Measurements from ENCODE around the gene SLC37A3.
A peak's percentile ranks its signal among the peaks of the same experiment; 100 is the strongest.

Gene SLC37A3

DNA sequence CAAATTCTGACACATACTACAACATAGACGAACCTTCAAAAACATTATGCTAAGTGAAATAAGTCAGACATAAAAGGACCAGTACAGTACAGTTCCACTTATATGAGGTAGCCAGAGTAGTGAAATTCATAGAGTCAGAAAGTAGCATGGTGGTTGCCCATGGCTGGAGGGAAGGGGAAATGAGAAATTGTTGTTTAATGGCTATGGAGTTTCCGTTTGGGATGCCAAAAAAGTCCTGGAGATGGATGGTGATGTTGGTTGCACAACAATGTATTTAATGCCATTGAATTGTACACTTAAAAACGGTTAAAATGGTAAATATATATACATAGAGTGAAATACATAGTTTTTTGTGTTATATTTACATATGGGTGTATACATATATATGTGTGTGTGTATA is 2.1 kb upstream of the SLC37A3 start:
- DNase-seq: no peak

DNA sequence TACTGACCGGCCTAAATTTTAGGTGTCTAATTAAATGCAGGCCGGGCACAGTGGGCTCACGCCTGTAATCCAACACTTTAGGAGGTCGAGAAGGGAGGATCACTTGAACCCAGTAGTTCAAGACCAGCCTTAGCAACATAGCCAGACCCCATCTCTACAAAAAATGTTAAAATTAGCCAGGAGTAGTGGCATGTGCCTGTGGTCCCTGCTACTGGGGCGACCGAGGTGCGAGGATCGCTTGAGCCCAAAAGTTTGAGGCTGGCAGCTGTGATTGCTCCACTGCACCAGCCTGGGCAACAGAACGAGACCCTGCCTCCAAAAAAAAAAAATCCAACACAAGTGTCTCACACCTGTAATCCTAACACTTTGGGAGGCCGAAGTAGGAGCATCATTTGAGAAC is 491 bp upstream of the SLC37A3 start:
- DNase-seq: no peak

DNA sequence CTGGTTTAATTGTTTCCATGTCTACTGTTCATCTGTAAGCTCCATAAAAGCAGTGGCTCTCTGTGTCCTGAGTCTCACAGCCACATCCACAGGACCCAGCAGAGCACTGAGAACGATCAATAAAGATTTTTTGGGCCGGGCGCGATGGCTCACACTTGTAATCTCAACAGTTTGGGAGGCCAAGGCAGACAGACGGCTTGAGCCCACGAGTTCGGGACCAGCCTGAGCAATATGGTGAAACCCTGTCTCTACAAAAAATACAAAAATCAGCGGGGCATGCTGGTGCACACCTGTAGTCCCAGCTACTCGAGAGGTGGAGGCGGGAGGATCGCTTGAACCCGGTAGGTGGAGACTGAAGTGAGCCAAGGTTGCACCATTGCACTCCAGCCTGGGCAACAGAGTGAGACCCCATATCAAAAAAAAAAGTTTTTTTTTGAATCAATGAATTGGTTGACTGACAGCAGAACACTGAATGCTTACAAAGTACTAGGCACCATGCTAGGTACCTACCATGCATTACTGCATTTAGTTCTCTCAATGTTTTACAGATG is 4.5 kb downstream of the SLC37A3 start:
- DNase-seq: no peak

DNA sequence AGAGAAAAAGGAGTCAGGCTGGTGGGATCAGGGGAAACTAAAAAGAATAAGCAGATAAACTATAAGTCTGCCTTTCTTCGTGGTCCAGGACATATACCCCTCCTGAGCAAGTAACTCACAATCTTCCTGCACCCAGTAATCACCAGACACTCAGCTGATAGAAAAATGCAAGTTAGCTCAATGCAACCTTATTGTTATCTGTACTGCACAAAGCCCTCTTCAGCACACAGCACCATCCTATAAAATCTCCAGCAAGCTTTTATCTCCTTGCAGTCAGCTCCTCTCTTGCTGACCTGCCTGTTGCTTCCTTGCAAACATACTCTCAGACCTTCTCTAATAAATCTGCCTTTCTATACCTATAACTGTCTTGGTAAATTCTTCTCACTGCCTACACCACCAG is 6.7 kb downstream of the SLC37A3 start:
- no peak for DNase-seq

DNA sequence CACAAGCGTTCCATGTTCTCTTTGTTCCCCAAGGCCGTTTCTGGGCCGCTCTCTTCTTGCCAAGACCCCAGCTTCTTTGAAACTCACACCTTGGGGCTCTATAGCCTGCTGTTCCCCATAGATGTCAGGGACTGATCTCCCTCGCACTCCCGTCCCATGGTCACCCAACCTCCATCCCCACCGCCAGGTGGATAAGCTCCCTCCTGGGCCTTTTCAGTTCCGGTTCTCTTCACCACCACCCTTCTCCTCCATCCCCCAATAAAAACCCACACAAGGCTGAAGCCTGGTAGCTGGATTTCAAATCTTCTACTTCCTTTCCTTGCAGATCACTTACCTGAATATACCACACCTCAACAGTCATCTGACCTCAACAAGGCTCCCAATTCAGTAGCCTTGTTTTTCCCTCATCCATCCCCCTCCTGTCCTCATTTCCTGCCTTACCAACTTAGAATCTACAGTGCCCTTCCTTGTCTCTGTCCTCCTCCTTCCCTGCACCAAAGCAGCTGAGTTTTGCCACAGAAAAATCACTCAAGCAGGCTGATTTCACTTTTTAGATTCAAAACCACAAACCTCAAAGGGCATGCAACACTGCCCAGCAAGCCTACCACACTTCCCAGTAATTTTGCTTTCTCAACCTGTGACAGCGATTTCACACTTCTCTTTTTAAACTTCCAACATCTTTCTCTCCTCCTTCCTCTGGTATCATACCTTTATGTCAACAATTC is 7.7 kb downstream of the SLC37A3 start:
- DNase-seq: no peak

DNA sequence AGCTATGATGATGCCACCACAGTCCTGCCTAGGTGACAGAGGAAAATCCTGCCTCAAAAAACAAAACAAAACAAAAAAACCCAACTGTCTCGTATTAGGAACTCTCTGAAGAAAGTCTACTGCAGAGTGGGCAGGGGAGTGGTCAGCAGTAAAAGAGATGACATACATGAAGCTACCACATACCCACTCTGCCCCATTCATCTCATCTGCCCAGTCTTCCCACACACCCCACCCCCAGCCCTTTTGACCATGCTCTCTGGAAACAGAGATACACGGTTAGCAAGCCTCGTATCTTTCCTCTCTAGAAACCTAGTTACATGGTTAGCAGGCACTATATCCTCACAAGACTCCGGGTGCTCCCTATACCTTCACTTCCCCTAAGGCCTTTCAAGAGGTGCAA is 8.3 kb downstream of the SLC37A3 start:
- no peak for DNase-seq

DNA sequence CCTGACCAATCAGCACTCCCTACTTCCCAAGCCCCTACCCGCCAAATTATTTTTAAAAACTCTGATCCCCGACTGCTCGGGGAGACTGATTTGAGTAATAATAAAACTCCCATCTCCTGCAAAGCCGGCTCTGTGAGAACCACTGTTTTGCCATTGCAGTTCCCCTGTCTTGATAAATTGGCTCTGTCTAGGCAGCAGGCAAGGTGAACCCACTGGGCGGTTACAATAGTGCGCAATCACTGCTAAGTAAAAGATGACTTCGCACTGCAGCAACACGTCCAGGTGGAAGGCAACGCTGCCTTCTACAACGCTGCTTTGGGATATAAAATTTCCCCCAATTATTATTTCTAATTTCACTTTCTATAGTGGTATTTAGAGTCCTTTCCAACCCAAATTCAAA is 8.9 kb downstream of the SLC37A3 start:
- DNase-seq: no peak

DNA sequence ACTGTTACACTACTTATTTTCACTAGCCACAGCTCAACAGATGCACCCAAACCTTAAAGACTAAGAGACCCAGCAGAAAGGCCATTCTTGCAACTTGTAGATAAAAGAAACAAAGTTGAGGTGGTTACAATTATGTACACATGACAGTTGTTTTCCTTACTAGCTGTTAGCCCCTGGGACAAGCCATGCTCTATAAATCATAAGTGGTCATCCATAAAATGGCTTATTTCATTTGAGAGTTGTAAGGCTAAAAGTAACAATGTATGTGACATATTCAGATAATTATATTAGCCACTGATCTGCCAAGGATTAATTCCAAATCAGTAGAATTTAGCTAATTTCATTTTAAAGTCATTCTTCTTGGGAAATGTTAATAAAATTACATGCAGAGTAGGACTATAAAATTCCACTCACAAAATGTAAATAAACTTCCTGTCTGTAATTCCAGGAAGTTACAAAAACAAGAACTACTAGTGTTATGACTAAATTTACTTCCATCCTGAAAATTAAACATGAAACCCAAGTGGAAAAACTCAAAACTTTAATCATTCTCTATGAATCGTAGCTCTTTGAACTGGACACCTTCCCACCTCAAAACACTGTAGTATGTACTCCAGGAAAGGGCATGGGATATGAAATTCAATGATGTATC is 13.3 kb downstream of the SLC37A3 start:
- DNase-seq: no peak

DNA sequence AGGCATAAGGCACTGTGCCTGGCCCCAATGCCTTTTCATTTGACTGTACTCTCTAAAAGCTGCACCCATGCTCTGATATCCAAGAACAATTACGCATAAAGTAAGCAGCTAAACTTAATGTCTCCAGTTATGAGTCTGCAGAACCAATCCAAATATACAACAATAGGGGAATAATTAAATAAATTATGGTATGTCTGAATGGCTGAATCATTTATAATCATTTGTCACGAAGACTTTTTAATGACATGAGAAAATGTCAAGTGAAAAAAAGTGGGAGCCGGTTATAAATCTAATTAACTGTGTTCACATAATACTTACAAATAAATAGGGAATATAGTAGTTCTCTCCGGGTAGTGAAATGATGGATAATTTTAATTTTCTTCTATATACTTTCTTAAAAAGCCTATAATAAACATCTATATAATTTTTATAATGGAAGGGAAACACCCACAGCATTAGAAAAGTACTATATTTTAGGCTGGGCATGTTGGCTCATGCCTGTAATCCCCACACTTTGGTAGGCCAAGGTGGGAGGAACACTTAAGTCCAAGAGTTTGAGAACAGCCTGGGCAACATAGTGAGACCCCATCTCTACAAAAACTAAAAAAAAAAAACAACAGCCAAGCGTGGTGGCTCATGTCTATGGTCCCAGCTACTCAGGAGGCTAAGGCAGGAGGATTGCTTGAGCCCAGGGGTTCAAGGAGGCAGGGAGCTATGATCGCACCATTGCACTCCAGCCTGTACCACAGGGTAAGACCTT is 14.2 kb downstream of the SLC37A3 start:
- no peak for DNase-seq

DNA sequence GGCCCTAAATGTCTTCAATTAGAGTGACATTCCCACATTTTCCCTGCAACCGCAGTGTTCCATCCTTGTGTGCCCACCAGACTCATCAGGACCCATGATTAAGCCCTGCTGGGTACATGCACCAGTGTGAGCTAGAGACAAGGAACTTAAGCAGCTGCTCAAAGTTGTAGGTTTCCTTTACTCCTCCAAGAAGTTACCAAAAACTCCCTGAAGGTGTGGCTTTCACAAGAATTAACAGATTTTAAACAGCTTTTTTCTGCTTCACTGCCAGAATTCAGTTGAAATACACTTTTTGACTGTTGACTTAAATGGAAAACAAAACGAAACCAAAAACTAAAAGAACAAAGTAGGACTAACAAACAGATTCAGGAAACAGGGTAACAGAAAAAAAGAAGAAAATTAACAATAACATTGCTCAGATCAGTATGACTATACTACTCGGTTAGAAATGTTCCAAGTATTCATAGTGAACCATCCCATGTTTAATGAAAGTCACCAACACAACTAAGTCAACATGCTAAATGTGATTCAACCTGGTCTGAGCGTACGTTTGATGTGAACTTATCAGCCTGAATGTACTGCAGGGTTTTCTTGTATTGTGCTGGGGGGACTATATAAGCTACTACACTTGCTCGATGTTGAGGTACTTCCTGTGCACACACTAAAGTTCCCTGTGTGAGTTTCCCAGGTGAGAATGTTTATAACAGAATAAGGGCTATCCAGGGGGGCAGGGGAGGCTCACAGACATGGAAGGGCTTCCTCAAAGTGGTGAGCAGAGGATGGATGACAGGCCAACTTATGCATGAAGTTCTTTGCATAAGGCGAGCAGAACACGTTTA is 22.2 kb downstream of the SLC37A3 start:
- no peak for DNase-seq

DNA sequence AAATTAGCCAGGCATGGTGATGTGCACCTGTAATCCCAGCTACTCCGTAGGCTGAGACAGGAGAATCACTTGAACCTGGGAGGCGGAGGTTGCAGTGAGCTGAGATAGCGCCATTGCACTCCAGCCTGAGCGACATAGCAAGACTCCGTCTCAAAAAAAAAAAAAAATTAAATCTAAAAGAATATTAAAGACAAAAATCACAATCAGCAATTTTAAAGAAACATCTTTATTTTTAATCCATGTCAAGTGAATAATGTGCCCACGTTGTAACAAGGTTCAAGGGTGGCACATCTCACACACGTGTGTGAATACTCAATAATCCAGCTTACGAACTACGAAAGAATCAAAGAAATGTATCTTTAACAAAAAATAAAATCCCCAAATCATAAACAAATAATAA is 23.0 kb downstream of the SLC37A3 start:
- DNase-seq: no peak

DNA sequence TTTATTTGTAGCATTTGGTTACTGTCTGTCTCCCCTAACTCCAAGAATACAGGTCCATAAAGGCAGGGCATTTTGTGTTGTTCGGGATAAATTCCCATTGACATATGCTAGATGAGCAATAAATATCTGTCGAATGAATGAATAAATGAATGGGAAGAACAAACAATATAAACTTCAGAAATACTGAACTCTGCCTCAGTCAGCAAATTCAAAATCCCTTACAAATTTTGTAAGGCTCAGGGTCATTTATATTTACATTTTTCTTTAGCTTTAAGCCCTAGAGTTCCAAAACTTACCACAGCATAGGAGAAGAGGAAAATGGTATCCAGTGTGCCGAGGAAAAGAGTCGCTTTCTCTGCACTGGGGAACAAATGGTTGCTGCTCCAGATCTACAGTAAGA is 29.0 kb downstream of the SLC37A3 start:
- no peak for DNase-seq

DNA sequence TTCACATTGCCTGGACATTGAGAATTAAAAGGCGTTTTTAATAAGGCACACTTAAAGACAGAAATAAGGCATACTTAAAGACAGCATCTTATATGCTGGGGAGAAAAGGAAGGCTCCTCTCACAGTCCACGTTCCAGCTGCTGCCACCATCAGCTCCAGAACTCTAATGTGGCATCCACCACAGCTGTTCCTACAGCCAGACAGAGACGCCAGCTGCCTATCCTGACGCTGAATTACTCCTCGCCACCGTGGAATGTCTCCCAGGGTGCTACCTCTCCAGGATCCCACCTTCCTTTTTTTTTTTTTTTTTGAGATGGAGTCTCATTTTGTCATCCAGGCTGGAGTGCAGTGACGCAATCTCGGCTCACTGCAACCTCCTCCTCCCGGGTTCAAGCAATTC is 30.8 kb downstream of the SLC37A3 start:
- DNase-seq: no peak

DNA sequence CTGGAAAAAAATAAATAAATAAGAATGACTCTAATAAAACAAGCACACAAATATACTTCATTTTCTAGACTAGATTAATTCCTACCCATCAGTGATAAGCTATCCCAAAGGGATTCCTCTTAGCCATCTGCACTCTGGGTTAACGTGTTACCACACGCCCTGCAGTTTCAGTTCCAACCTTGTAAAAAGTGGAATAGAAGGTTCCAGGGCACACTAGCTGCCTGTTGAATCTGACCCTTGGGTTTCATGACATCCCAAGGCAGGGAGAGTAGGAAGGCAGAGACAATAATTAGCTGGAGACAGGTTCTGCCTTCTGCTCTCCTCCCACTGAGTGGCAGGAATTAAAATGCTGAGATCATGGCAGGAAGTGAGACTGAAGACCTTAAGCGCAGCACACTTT is 33.5 kb downstream of the SLC37A3 start:
- peak; percentile 20 for DNase-seq

DNA sequence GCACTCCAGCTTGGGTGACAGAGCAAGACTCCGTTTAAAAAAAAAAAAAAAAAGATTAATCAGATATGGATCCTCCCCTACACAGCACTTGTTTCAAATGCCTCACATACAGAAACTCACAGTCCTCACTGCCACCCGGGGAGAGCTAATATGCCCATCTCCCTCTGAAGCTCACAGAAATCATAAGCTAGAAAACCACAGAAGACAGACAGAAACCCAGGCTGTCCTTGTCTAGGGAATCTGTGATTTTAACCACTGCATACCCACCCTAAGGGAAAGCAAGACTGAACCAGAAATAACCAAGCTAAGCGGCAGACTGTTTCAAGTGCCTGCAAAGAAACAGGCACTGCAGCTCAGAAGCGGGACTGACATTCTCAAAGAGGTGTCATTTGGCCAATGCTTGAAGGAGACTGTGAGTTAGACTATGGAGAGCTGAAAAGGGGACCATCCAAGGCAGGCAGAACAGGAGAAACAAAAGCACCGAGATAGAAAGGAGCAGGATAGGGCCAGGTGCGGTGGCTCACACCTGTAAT is 37.6 kb downstream of the SLC37A3 start:
- DNase-seq: no peak

DNA sequence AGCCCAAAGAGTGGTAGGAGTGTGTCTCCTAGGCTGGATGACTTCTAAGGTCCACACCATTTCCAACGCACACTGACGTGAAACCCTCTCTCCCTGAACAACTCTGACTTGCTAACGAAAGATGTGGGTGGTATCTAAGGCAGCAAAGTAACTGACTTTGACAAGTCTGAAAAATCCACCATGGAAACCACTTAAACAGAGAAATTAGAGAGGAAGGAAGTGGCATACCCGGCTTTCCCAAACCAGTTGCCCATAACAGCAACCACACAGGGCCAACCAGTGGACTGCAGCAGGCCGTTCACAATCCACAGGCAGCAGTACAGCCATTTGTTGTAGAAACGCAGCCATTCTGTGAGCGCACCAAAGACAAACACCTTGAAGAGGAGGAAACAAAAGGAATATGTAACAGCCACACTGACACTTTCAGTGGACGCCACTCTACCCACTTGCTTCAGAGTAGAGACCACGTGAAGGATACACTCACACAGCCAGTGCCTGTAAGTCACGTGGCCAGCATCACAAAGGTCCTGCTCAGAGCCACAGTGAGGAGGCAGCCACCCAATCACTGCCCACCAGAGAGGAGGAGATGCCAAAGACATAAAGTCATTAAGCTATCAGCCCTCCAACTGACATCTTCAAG is 39.8 kb downstream of the SLC37A3 start:
- DNase-seq: no peak

DNA sequence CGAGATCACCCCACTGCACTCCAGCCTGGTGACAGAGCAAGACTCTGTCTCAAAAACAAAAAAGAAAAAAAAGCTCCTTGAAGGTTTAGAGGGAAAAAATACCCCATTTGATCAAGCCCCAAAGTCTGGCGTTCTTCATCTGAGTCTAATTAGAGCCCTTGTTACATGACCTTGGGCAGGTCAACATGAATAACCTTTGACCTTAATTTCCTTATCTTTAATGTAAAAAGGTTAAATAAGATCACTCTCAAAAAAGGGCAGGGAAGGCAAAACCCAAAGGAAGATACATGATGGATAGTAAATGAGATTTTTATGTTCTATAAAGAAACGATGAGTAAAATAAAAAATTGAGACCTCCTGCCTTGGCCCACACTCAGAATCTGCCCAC is 40.3 kb downstream of the SLC37A3 start:
- DNase-seq: no peak

DNA sequence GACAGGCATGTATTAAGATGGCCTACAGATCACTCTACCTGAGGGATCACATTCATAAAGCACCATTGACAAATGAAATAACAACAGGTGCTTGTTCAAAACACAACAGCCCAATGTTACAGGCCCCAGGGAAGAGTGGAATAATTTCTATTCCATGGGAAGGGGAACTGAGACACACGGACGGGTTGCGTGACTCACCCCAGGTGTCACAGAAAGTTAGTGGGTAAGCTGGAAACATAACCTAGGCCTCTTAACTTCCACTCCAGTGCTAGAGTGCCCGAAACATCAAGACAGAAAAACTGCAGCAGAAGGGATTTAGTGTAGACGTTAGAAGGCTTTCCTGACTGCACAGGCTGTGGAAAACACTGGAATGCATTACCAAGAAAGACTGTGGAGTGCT is 48.3 kb downstream of the SLC37A3 start:
- DNase-seq: no peak

DNA sequence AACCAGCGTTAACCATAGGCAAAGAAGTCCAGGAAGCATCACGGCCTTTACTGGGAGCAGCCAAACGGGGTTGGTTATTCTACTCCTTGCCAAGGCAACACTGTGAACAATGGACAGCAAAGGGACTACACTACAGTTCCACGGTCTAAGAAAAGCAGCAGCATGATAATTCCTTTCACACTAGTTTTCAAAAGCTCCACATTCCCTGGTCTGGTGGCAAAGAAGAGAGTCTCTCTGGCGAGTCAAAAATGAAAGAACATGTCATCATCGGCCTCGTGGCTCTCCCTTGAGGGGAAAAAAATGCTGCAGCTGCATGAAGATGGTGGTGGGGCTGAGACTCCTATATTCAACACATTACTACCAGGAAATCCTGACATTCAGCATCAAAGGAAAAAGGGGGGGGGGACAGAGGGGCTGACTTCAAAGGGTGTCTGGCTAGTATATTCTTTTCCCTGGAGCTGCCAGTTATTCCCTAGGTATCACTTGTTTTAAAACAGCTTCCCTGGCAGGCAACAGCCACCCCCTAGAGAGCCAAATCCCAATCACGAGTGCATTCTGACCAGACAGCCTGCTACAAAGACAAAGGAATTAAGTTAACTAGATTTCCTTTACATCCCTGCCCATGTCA is 49.1 kb downstream of the SLC37A3 start:
- no peak for DNase-seq

DNA sequence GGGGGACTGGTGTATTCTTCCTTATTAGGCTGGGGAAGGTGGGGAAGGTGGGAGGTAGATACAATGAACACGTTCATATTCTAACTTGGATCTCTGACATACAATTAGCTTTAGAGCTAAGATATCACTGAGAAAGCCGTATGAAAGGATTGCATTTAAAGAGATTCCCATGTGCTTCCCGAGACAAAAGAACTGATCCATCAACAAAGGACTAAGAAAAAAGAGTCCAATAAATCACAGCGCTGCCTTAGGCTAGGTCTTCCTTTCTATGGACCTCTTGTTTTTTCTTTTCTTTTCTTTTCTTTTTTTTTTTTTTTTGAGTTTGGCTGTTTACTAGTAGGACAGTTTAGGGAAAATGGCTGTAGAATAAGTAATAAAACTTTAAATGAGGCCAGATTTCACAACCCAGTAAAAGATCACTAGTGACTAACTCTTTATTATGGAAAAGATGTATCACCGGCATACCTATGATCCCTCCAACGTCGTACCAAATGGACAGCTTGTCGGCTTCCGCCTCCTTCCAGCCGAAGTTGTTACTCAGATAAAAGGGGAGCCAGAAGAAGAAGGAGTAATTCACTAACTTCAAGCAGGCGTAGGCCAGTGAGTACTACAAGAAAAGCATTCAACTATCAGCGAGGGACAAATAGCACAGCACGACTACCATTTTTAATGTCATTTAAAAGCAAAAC is 50.0 kb downstream of the SLC37A3 start:
- DNase-seq: no peak

DNA sequence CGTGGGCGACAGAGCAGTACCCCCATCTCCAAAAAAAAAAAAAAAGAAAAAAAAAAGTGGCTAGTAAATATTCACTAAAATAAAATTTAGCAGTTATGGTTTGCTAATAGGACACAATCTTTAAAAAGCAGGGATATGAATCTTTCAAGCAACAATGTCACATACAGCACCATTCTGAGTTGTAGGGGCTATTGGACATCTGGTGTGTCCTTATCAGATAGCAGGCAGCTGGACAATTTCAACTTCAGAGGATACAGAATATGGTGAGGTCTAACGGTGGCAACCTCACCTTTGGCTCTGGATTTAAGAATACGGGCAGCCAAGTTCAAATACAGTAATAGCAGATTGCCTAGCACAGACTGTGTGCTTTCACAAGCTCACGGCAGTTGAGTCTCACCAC is 51.1 kb downstream of the SLC37A3 start:
- DNase-seq: no peak
